Measurements from ENCODE around the gene AIF1L. TPM values are rescaled to one million over a fixed set of nuclear protein-coding genes. Genes with fewer than 3 reads are reported as not detected.
"Not testable (repeated sequence)": the region's sequence is repeated elsewhere in the genome, so short reads cannot be mapped to it uniquely, and the experiment has no call there.

The AIF1L gene
- total RNA-seq, 1 donor from 2014 or later, result 122 TPM

DNA sequence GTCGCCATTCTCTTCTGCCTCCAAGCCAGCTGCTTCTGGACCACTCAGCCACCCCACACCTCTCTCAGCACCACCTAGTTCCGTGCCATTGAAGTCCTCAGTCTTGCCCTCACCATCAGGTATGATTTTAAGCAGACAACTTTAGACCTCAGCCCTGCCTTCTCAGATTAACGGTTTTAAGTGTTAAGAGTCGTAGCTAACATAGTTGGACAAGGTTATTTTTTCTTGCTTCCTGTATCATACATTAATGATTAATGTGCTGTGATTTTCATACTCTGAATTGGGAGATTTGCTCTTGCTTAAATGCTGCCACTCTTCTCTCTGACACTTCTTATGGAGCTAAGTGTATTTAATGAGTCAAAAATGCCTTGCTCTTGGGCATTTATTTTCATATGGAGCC lies 49.9 kb downstream of the AIF1L start:
- H3K27ac Mint-ChIP-seq (ENCODE audit: unreplicated experiment), result no peak overlapping the region
- H3K27me3 Mint-ChIP-seq (ENCODE audit: low read depth), result no peaks in the 10 kb centered on the region
- peaks cover 8% of the 10 kb centered on the region for H3K36me3 Mint-ChIP-seq (ENCODE audit: low read depth)
- no peaks in the 10 kb centered on the region for H3K4me1 Mint-ChIP-seq
- H3K4me3 Mint-ChIP-seq, result no peak overlapping the region
- TF ChIP-seq, protein P1, sequence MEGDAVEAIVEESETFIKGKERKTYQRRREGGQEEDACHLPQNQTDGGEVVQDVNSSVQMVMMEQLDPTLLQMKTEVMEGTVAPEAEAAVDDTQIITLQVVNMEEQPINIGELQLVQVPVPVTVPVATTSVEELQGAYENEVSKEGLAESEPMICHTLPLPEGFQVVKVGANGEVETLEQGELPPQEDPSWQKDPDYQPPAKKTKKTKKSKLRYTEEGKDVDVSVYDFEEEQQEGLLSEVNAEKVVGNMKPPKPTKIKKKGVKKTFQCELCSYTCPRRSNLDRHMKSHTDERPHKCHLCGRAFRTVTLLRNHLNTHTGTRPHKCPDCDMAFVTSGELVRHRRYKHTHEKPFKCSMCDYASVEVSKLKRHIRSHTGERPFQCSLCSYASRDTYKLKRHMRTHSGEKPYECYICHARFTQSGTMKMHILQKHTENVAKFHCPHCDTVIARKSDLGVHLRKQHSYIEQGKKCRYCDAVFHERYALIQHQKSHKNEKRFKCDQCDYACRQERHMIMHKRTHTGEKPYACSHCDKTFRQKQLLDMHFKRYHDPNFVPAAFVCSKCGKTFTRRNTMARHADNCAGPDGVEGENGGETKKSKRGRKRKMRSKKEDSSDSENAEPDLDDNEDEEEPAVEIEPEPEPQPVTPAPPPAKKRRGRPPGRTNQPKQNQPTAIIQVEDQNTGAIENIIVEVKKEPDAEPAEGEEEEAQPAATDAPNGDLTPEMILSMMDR (conservative IDR thresholded peaks at IDR 0.05), result no peak
- DNase-seq (ENCODE audit: low read depth, low spot score), result no peak
- no peaks in the 10 kb centered on the region for H3K9me3 Mint-ChIP-seq

DNA sequence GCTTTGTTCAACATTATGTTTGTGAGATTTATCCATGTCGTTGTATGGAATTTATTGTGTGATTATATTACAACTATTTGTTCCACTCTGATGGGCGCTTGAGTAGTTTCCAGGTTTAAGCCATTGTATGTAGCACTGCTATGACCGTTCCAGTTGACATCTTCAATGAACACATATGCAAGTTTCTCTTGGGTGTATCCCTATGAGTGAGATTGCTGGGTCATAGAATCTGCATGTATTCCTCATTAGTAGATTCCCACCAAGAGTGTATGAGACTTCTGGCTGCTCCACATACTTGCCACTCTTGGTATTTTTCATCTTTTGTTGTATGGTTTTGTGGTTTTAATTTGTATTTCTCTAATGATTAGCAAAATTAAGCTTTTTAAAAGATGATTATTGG lies 51.9 kb downstream of the AIF1L start:
- DNase-seq (ENCODE audit: low read depth, low spot score), result no peak
- Mint-ChIP-seq H3K4me1 (no peaks in the 10 kb centered on the region), H3K36me3 (ENCODE audit: low read depth) (peaks cover 11% of the 10 kb centered on the region), H3K9me3 (no peaks in the 10 kb centered on the region), H3K27me3 (ENCODE audit: low read depth) (no peaks in the 10 kb centered on the region), H3K27ac (ENCODE audit: unreplicated experiment) (no peak overlapping the region), H3K4me3 (no peak overlapping the region)
- TF ChIP-seq, protein P1 (conservative IDR thresholded peaks at IDR 0.05), result no peak

DNA sequence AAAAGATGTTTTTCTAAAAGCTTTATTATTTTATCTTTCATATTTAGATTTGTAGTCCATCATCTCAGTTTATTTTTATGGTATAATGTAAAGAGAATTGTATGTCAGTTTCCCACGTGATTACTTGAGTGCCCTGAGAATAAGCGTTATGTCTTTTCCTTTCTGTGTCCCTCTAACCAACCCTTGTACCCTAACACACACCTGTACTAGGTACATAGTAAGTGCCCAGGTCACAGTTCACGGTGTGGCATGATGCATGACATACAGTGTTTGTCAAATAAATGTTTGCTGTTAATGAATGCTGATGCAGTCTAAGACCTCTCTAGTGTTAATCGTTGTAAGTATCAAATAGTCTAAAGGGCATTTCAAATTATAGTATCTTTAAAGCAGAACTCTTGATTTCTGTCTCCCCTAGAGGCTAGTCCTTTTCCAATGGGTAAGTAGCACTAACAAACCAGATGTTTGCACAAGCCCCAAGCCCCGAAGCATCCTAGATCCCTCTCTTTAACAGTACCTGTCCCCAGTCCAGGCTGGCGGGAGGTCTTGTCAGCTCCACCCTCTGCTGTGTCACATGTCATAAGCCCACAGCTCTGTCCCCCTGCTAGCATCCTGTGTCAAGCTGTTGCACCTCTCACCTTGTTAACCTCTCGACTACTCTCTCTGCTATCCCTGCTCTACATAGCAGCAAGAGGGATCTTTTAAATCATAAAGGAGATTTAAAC lies 52.8 kb downstream of the AIF1L start:
- TF ChIP-seq, protein P1 (conservative IDR thresholded peaks at IDR 0.05), result no peak
- no peaks in the 10 kb centered on the region for H3K4me1 Mint-ChIP-seq
- no peaks in the 10 kb centered on the region for H3K27me3 Mint-ChIP-seq (ENCODE audit: low read depth)
- no peak overlapping the region for H3K4me3 Mint-ChIP-seq
- no peak overlapping the region for H3K27ac Mint-ChIP-seq (ENCODE audit: unreplicated experiment)
- DNase-seq (ENCODE audit: low read depth, low spot score), result no peak
- peaks cover 16% of the 10 kb centered on the region for H3K36me3 Mint-ChIP-seq (ENCODE audit: low read depth)
- no peaks in the 10 kb centered on the region for H3K9me3 Mint-ChIP-seq

DNA sequence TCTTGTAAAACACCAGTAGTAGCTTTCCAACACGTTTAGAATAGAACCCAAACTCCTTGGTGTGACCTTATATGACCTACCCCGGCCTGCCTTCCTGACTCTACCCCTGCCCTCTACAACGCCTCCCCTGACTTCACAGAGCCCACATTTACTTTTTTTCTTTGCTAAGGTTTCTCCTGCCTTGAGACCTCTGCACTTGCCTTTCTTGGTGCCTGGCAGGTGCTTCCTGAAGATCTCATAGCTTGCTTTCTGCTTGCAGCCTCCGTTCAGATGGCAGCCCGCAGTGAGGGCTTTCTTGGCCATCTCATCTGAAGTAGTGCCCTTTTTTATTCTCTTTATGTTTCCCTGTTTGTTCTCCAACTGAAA lies 53.3 kb downstream of the AIF1L start:
- Mint-ChIP-seq H3K4me1 (no peaks in the 10 kb centered on the region), H3K4me3 (no peak overlapping the region), H3K9me3 (no peaks in the 10 kb centered on the region), H3K27ac (ENCODE audit: unreplicated experiment) (peak overlapping the region; percentile 90), H3K36me3 (ENCODE audit: low read depth) (peaks cover 20% of the 10 kb centered on the region), H3K27me3 (ENCODE audit: low read depth) (no peaks in the 10 kb centered on the region)
- no peak for DNase-seq (ENCODE audit: low read depth, low spot score)
- TF ChIP-seq, protein P1 (conservative IDR thresholded peaks at IDR 0.05), result no peak

DNA sequence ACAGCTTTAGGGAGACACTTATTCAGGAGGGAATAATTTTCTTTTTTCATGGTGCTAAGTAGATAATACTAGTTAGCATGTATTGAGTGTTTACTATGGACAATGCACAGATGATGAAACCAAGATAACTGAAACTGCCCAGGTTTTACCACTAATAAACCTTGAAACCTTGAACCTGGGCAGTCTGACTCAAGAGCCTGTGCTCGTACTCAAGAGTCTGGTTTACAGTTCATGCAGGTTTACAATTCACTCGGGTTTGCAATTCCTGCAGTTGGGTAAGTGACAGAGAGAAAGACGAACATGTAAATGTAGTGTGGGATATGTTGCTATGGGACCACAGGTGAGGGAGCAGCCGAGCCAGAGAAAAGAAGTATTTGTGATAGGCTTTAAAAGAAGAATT lies 57.3 kb downstream of the AIF1L start:
- H3K36me3 Mint-ChIP-seq (ENCODE audit: low read depth), result peaks cover 36% of the 10 kb centered on the region
- DNase-seq (ENCODE audit: low read depth, low spot score), result no peak
- H3K4me3 Mint-ChIP-seq, result no peak overlapping the region
- H3K9me3 Mint-ChIP-seq, result no peaks in the 10 kb centered on the region
- peak overlapping the region; percentile 15 for H3K27ac Mint-ChIP-seq (ENCODE audit: unreplicated experiment)
- TF ChIP-seq, protein P1 (conservative IDR thresholded peaks at IDR 0.05), result no peak
- no peaks in the 10 kb centered on the region for H3K27me3 Mint-ChIP-seq (ENCODE audit: low read depth)
- H3K4me1 Mint-ChIP-seq, result no peaks in the 10 kb centered on the region

DNA sequence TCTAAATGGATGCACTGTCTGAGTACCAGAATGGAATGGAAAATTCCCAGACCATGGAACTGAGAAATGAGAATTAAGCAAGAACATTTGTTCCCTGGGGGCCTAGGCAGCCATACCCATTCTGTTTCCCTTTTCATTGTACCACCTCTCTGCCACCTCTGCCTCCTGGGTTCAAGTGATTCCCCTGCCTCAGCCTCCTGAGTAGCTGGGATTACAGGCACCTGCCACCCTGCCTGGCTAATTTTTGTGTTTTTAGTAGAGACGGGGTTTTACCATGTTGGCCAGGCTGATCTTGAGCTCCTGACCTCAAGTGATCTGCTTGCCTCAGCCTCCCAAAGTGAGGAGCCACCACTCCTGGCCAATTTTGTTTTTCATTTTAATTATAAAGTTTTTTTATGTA lies 62.3 kb downstream of the AIF1L start:
- H3K36me3 Mint-ChIP-seq (ENCODE audit: low read depth), result peaks cover 26% of the 10 kb centered on the region
- not testable (repeated sequence) for H3K27me3 Mint-ChIP-seq (ENCODE audit: low read depth); H3K4me1 Mint-ChIP-seq; H3K27ac Mint-ChIP-seq (ENCODE audit: unreplicated experiment); H3K4me3 Mint-ChIP-seq; DNase-seq (ENCODE audit: low read depth, low spot score); H3K9me3 Mint-ChIP-seq
